ENCODE measurements around the gene CHCHD10.

DNA sequence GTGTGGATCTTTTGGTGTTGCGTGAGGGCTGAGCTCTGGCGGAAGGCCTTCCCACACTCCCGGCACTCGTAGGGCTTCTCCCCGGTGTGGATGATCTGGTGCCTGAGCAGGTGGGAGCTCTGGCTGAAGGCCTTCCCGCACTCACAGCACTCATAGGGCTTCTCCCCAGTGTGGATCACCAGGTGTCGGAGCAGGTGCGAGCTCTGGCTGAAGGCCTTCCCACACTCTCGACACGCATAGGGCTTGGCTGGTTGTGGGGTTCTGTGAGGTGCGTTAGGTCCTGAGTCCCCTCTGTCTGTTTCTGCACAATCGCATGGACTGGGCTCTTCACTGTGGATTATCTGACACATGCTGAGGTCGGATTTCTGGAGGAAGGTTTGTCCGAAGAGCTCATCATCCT, 23.3 kb downstream of the CHCHD10 start:
- TF ChIP-seq, protein P1, sequence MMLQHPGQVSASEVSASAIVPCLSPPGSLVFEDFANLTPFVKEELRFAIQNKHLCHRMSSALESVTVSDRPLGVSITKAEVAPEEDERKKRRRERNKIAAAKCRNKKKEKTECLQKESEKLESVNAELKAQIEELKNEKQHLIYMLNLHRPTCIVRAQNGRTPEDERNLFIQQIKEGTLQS (CRISPR knock-in tag; conservative IDR thresholded peaks at IDR 0.05) = no peak
- TF ChIP-seq, protein P2, sequence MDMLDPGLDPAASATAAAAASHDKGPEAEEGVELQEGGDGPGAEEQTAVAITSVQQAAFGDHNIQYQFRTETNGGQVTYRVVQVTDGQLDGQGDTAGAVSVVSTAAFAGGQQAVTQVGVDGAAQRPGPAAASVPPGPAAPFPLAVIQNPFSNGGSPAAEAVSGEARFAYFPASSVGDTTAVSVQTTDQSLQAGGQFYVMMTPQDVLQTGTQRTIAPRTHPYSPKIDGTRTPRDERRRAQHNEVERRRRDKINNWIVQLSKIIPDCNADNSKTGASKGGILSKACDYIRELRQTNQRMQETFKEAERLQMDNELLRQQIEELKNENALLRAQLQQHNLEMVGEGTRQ (CRISPR knock-in tag; IDR thresholded peaks at IDR 0.05) = no peak
- TF ChIP-seq, protein P3, sequence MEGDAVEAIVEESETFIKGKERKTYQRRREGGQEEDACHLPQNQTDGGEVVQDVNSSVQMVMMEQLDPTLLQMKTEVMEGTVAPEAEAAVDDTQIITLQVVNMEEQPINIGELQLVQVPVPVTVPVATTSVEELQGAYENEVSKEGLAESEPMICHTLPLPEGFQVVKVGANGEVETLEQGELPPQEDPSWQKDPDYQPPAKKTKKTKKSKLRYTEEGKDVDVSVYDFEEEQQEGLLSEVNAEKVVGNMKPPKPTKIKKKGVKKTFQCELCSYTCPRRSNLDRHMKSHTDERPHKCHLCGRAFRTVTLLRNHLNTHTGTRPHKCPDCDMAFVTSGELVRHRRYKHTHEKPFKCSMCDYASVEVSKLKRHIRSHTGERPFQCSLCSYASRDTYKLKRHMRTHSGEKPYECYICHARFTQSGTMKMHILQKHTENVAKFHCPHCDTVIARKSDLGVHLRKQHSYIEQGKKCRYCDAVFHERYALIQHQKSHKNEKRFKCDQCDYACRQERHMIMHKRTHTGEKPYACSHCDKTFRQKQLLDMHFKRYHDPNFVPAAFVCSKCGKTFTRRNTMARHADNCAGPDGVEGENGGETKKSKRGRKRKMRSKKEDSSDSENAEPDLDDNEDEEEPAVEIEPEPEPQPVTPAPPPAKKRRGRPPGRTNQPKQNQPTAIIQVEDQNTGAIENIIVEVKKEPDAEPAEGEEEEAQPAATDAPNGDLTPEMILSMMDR (IDR thresholded peaks at IDR 0.05) = no peak
- TF ChIP-seq, protein P4, sequence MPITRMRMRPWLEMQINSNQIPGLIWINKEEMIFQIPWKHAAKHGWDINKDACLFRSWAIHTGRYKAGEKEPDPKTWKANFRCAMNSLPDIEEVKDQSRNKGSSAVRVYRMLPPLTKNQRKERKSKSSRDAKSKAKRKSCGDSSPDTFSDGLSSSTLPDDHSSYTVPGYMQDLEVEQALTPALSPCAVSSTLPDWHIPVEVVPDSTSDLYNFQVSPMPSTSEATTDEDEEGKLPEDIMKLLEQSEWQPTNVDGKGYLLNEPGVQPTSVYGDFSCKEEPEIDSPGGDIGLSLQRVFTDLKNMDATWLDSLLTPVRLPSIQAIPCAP (CRISPR knock-in tag; IDR thresholded peaks at IDR 0.05) = no peak
- TF ChIP-seq TP53 (CRISPR knock-in tag; IDR thresholded peaks at IDR 0.05) (no peak), NR1H2 (CRISPR knock-in tag; IDR thresholded peaks at IDR 0.05) (no peak), SMAD4 (CRISPR knock-in tag; IDR thresholded peaks at IDR 0.05) (no peak), SP1 (CRISPR knock-in tag; conservative IDR thresholded peaks at IDR 0.05) (no peak), NFE2L1 (CRISPR knock-in tag; IDR thresholded peaks at IDR 0.05) (no peak), TCF7 (CRISPR knock-in tag; IDR thresholded peaks at IDR 0.05; ENCODE audit: low read depth) (no peak)
- TF ChIP-seq, protein P5, sequence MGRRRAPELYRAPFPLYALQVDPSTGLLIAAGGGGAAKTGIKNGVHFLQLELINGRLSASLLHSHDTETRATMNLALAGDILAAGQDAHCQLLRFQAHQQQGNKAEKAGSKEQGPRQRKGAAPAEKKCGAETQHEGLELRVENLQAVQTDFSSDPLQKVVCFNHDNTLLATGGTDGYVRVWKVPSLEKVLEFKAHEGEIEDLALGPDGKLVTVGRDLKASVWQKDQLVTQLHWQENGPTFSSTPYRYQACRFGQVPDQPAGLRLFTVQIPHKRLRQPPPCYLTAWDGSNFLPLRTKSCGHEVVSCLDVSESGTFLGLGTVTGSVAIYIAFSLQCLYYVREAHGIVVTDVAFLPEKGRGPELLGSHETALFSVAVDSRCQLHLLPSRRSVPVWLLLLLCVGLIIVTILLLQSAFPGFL (CRISPR knock-in tag; IDR thresholded peaks at IDR 0.05; ENCODE audit: borderline replicate concordance) = no peak
- TF ChIP-seq, protein P6, sequence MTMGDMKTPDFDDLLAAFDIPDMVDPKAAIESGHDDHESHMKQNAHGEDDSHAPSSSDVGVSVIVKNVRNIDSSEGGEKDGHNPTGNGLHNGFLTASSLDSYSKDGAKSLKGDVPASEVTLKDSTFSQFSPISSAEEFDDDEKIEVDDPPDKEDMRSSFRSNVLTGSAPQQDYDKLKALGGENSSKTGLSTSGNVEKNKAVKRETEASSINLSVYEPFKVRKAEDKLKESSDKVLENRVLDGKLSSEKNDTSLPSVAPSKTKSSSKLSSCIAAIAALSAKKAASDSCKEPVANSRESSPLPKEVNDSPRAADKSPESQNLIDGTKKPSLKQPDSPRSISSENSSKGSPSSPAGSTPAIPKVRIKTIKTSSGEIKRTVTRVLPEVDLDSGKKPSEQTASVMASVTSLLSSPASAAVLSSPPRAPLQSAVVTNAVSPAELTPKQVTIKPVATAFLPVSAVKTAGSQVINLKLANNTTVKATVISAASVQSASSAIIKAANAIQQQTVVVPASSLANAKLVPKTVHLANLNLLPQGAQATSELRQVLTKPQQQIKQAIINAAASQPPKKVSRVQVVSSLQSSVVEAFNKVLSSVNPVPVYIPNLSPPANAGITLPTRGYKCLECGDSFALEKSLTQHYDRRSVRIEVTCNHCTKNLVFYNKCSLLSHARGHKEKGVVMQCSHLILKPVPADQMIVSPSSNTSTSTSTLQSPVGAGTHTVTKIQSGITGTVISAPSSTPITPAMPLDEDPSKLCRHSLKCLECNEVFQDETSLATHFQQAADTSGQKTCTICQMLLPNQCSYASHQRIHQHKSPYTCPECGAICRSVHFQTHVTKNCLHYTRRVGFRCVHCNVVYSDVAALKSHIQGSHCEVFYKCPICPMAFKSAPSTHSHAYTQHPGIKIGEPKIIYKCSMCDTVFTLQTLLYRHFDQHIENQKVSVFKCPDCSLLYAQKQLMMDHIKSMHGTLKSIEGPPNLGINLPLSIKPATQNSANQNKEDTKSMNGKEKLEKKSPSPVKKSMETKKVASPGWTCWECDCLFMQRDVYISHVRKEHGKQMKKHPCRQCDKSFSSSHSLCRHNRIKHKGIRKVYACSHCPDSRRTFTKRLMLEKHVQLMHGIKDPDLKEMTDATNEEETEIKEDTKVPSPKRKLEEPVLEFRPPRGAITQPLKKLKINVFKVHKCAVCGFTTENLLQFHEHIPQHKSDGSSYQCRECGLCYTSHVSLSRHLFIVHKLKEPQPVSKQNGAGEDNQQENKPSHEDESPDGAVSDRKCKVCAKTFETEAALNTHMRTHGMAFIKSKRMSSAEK (CRISPR knock-in tag; IDR thresholded peaks at IDR 0.05; ENCODE audit: borderline replicate concordance) = no peak
- TF ChIP-seq, protein P7, sequence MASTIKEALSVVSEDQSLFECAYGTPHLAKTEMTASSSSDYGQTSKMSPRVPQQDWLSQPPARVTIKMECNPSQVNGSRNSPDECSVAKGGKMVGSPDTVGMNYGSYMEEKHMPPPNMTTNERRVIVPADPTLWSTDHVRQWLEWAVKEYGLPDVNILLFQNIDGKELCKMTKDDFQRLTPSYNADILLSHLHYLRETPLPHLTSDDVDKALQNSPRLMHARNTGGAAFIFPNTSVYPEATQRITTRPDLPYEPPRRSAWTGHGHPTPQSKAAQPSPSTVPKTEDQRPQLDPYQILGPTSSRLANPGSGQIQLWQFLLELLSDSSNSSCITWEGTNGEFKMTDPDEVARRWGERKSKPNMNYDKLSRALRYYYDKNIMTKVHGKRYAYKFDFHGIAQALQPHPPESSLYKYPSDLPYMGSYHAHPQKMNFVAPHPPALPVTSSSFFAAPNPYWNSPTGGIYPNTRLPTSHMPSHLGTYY (CRISPR knock-in tag; IDR thresholded peaks at IDR 0.05) = no peak
